IMR-90 (cell line): Measurements from ENCODE around the gene RANBP6. TPM values are rescaled to one million over a fixed set of nuclear protein-coding genes. Genes with fewer than 3 reads are reported as not detected.

Experiments used
- ATAC-seq: fragments of 200-7000 bp; cut with Tn5 transposase; 2 replicates; pipeline ENCODE4 v1.9.1; 2020; ENCODE audit warnings: low read depth, mild to moderate bottlenecking, moderate library complexity
- BruUV-seq: library from RNA; stranded (reverse); fragments of 400-500 nt; replicated peaks from 2 replicates; lab custom pipeline; 2021; lab: Mats Ljungman, UMichigan
- CTCF ChIA-PET: fragments of 300-600 bp; formaldehyde crosslinking; extraction: SDS; loops from one replicate; lab custom pipeline; 2021; ENCODE audit warnings: antibody characterized with exemption; lab: Yijun Ruan, JAX
- POLR2A ChIA-PET: fragments of 300-600 bp; sonication (Branson Sonifier 250); formaldehyde crosslinking; loops from one replicate; lab custom pipeline; 2022; ENCODE audit warnings: antibody characterized with exemption; ENCODE audit not compliant: unreplicated experiment; lab: Charles Lee
- DNase-seq: peaks from one replicate; pipeline ENCODE4 v3.0.0; 2013
- H2AFZ ChIP-seq: replicated peaks from 2 replicates; pipeline ENCODE3; 2013; ENCODE audit warnings: low read length, mild to moderate bottlenecking; ENCODE audit not compliant: poor library complexity
- H2AK5ac ChIP-seq: 2 replicates; pipeline ENCODE4 v1.6.1; 2013; ENCODE audit warnings: low read depth, low read length, inconsistent platforms
- H2AK9ac ChIP-seq: replicated peaks from 2 replicates; pipeline ENCODE3; 2013; ENCODE audit warnings: mild to moderate bottlenecking, low read depth, low read length, moderate library complexity; ENCODE audit not compliant: poor library complexity
- H2BK120ac ChIP-seq: 2 replicates; pipeline ENCODE4 v1.6.1; 2013; ENCODE audit warnings: low read depth, low read length, inconsistent platforms
- H2BK15ac ChIP-seq: 3 replicates; pipeline ENCODE4 v1.6.1; 2013; ENCODE audit warnings: low read depth, low read length, inconsistent platforms
- H2BK20ac ChIP-seq: 2 replicates; pipeline ENCODE4 v1.6.1; 2013; ENCODE audit warnings: low read depth, mild to moderate bottlenecking, inconsistent platforms, low read length, moderate library complexity
- H2BK5ac ChIP-seq: 2 replicates; pipeline ENCODE4 v1.6.1; 2013; ENCODE audit warnings: mild to moderate bottlenecking, low read depth, low read length, inconsistent platforms; ENCODE audit not compliant: poor library complexity, severe bottlenecking
- H3K14ac ChIP-seq: replicated peaks from 2 replicates; pipeline ENCODE4 v1.6.1; 2013; ENCODE audit warnings: low read depth, low read length, inconsistent platforms
- H3K18ac ChIP-seq: 2 replicates; pipeline ENCODE4 v1.6.1; 2013; ENCODE audit warnings: low read depth, low read length, control low read depth
- H3K23ac ChIP-seq: 2 replicates; pipeline ENCODE4 v1.6.1; 2013; ENCODE audit warnings: low read depth, low read length, inconsistent platforms
- H3K27ac ChIP-seq: 2 replicates; pipeline ENCODE4 v1.5.1; 2013; ENCODE audit warnings: mild to moderate bottlenecking, control low read depth, low read length; ENCODE audit not compliant: insufficient read depth
- H3K27me3 ChIP-seq: 2 replicates; pipeline ENCODE4 v1.6.1; 2013; ENCODE audit warnings: low read length; ENCODE audit not compliant: control insufficient read depth, insufficient read depth
- H3K36me3 ChIP-seq: 2 replicates; pipeline ENCODE4 v1.6.1; 2013; ENCODE audit warnings: low read length, mixed read lengths; ENCODE audit not compliant: control insufficient read depth, insufficient read depth
- H3K4ac ChIP-seq: 2 replicates; pipeline ENCODE4 v1.6.1; 2013; ENCODE audit warnings: low read depth, low read length, inconsistent platforms
- H3K4me1 ChIP-seq: 2 replicates; pipeline ENCODE4 v1.6.1; 2013; ENCODE audit warnings: low read length, mixed read lengths; ENCODE audit not compliant: control insufficient read depth, insufficient read depth
- H3K4me2 ChIP-seq: 2 replicates; pipeline ENCODE4 v1.6.1; 2013; ENCODE audit warnings: low read depth, mild to moderate bottlenecking, control low read depth, low read length, moderate library complexity
- H3K4me3 ChIP-seq: 2 replicates; pipeline ENCODE4 v1.5.1; 2013; ENCODE audit warnings: low read depth, mild to moderate bottlenecking, control low read depth, low read length, moderate library complexity; ENCODE audit not compliant: insufficient read depth
- H3K56ac ChIP-seq: 2 replicates; pipeline ENCODE4 v1.6.1; 2013; ENCODE audit warnings: low read length, inconsistent platforms; ENCODE audit not compliant: insufficient read depth; ENCODE audit errors: extremely low read depth
- H3K79me1 ChIP-seq, 2 experiments: 2 replicates each; pipeline ENCODE4 v1.6.1; 2013; ENCODE audit warnings: low read length in 2 of 2, inconsistent platforms in 1 of 2, low read depth in 1 of 2
- H3K9ac ChIP-seq: 2 replicates; pipeline ENCODE4 v1.6.1; 2013; ENCODE audit warnings: low read depth, low read length, control low read depth
- H3K9me1 ChIP-seq: 2 replicates; pipeline ENCODE4 v1.6.1; 2013; ENCODE audit warnings: low read length, inconsistent platforms; ENCODE audit not compliant: insufficient read depth
- H3K9me3 ChIP-seq: 2 replicates; pipeline ENCODE4 v1.6.1; 2013; ENCODE audit warnings: low read length; ENCODE audit not compliant: control insufficient read depth, insufficient read depth
- H4K20me1 ChIP-seq: 2 replicates; pipeline ENCODE4 v1.6.1; 2013; ENCODE audit warnings: low read length, inconsistent platforms; ENCODE audit not compliant: insufficient read depth
- H4K5ac ChIP-seq: 2 replicates; pipeline ENCODE4 v1.6.1; 2013; ENCODE audit warnings: mild to moderate bottlenecking, low read depth, low read length, control low read depth
- H4K8ac ChIP-seq, 2 experiments: 2 replicates each; pipeline ENCODE4 v1.6.1; 2013; ENCODE audit warnings: low read depth in 2 of 2, low read length in 2 of 2, control low read depth in 1 of 2, inconsistent platforms in 1 of 2
- H4K91ac ChIP-seq: 2 replicates; pipeline ENCODE4 v1.6.1; 2013; ENCODE audit warnings: low read depth, low read length, inconsistent platforms; ENCODE audit not compliant: insufficient read depth
- CEBPB ChIP-seq: IDR thresholded peaks from 2 replicates; pipeline ENCODE4 v1.6.1; 2012; ENCODE audit warnings: low read depth, low read length, improper control_type of control experiment
- USF2 ChIP-seq: fragments of 150-350 bp; IDR thresholded peaks from 2 replicates; pipeline ENCODE4 v1.6.1; 2017; ENCODE audit warnings: mild to moderate bottlenecking, antibody characterized with exemption, low read length, low read depth
- WGBS, 2 experiments: methylation state at CpG; one replicate each; pipeline versions ENCODE4 v1.1.5 to v1.1.7; 2013; ENCODE audit warnings: missing lambda C conversion rate in 2 of 2; ENCODE audit not compliant: insufficient read length in 1 of 2; ENCODE audit errors: extremely low coverage in 2 of 2; 5-methylcytosine and 5-hydroxymethylcytosine counted together
- dilution Hi-C: fragments of 300-500 bp; cut with HindIII; formaldehyde crosslinking; loops from one replicate; pipeline ENCODE4 v1.14.3; 2018; ENCODE audit warnings: low sequenced_read_pairs; ENCODE audit not compliant: unreplicated experiment
- in situ Hi-C: fragments of 300-500 bp; cut with MboI; formaldehyde crosslinking; loops from 3 replicates; pipeline ENCODE4 v1.14.3; 2019; ENCODE audit warnings: low sequenced_read_pairs, inconsistent platforms, mixed read lengths
- intact Hi-C: fragments of 100-400 bp; cut with micrococcal nuclease; formaldehyde crosslinking; loops from 2 replicates; pipeline ENCODE4 v1.10.0; 2022
- polyA plus RNA-seq, 3 experiments: library from polyadenylated mRNA; depleted of rRNA; stranded (reverse); fragments of >200 nt; gene quantifications; 2 replicates each; pipeline ENCODE4 v1.2.3, GENCODE V29; 2012; ENCODE audit warnings: low replicate concordance in 1 of 3
- total RNA-seq: library from RNA; depleted of rRNA; stranded (reverse); fragments of >200 nt; gene quantifications from 2 replicates; pipeline ENCODE4 v1.2.3, GENCODE V29; 2012

The RANBP6 gene
- total and polyA plus RNA-seq, 2 of the 4 experiments (the other 2 are of a cell fraction): 7.5 to 42.3 TPM

- Histone ChIP-seq H2AFZ (no peak overlapping the region), H2BK5ac (no peak overlapping the region), H3K79me1 (no peaks in the 10 kb centered on the region), H3K14ac (no peak overlapping the region), H4K8ac (no peak overlapping the region), H3K9ac (no peak overlapping the region), H2AK9ac (no peak overlapping the region), H3K23ac (no peak overlapping the region), H2AK5ac (no peak overlapping the region), H3K9me1 (no peaks in the 10 kb centered on the region), H3K56ac (no peak overlapping the region), H3K4me1 (no peaks in the 10 kb centered on the region), H3K27ac (no peak overlapping the region), H4K5ac (no peak overlapping the region), H4K20me1 (no peaks in the 10 kb centered on the region), H2BK20ac (no peak overlapping the region), H3K9me3 (no peaks in the 10 kb centered on the region), H3K18ac (no peak overlapping the region), H2BK15ac (no peak overlapping the region), H2BK120ac (no peak overlapping the region), H3K36me3 (no peaks in the 10 kb centered on the region), H3K4me3 (no peak overlapping the region), H3K27me3 (peaks cover 13% of the 10 kb centered on the region), H3K4ac (no peak overlapping the region), H4K91ac (no peak overlapping the region), H3K4me2 (no peak overlapping the region)
- ATAC-seq (no peak), DNase-seq (no peak)
- TF ChIP-seq USF2 (no peak), CEBPB (no peak)
- BruUV-seq: no TSS peak
- ChIA-PET CTCF (no interaction called here), POLR2A (no interaction called here)
- in situ Hi-C loops (no loop called here), dilution Hi-C loops (no loop called here), intact Hi-C loops (no loop called here)
- no CpG with 5 or more reads among the region's 1 CpG for WGBS, 2 experiments
These were observed 32.6 kb upstream of the RANBP6 start for GRCh38 chr9:6048039-6048438.
